Measurements from ENCODE around the gene PTGFRN.
A peak's percentile ranks its signal among the peaks of the same experiment; 100 is the strongest.

PTGFRN gene

DNA sequence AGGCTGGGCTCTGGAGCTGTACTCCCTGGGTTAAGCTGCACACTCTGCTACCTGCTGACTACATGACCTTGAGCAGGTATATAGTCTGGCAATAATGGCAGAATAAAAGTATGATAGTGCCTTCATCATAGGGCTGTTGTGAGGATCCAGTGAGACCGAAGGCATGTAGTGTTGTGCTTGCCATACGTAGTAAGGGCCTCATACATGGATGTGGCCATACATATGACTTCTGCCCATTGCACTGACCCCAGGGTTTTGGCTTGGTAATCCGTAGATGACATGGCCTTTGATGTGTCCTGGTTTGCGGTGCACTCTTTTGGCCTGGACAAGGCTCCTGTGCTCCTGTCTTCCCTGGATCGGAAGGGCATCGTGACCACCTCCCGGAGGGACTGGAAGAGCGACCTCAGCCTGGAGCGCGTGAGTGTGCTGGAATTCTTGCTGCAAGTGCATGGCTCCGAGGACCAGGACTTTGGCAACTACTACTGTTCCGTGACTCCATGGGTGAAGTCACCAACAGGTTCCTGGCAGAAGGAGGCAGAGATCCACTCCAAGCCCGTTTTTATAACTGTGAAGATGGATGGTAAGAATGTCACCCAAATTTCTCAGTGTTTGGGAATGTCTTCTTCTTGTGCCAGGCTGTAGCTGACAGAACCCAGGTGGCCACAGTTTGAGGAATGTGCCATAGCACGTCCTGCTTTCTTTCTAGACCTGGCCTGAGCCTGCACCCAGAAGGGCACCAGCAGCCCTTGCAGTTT, 74.9 kb downstream of the PTGFRN start:
- Mint-ChIP-seq H3K9me3 (no peaks in the 10 kb centered on the region), H3K27ac (no peak overlapping the region), H3K4me1 (peaks cover 52% of the 10 kb centered on the region), H3K27me3 (no peaks in the 10 kb centered on the region), H3K4me3 (no peak overlapping the region)
- ATAC-seq (no peak), DNase-seq (no peak)

DNA sequence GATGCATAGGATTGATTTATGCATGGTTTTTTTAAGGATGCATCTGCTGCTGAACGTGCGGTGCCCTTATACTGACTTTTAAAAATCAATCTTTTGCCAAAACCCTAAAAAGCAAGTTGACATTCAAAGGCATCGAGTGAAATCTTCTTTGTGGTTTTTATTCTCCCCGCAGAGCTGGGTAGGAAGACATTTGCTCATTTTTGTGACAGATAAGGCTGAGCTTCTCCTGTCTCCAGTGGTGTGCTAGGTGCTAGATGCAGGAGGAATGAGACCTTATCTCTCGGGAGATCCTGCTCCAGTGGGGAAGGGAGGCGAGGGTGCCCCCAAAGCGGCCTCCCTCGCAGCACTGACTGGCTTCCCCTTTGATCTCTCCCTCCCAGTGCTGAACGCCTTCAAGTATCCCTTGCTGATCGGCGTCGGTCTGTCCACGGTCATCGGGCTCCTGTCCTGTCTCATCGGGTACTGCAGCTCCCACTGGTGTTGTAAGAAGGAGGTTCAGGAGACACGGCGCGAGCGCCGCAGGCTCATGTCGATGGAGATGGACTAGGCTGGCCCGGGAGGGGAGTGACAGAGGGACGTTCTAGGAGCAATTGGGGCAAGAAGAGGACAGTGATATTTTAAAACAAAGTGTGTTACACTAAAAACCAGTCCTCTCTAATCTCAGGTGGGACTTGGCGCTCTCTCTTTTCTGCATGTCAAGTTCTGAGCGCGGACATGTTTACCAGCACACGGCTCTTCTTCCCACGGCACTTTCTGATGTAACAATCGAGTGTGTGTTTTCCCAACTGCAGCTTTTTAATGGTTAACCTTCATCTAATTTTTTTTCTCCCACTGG, 76.9 kb downstream of the PTGFRN start:
- Mint-ChIP-seq H3K9me3 (no peaks in the 10 kb centered on the region), H3K27ac (peak overlapping the region; percentile 97 to 99), H3K27me3 (no peaks in the 10 kb centered on the region), H3K4me1 (peaks cover 69% of the 10 kb centered on the region), H3K4me3 (peak overlapping the region; percentile 75 to 85)
- ATAC-seq (peak; percentile 56), DNase-seq (peak; percentile 45 to 47)

DNA sequence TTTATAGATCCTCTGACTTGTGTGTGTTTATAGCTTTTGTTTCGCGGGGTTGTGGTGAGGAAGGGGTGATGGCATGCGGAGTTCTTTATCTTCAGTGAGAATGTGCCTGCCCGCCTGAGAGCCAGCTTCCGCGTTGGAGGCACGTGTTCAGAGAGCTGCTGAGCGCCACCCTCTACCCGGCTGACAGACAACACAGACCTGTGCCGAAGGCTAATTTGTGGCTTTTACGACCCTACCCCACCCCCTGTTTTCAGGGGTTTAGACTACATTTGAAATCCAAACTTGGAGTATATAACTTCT, 77.5 kb downstream of the PTGFRN start:
- H3K27ac Mint-ChIP-seq = peak overlapping the region; percentile 97 to 99
- peak overlapping the region; percentile 75 to 85 for H3K4me3 Mint-ChIP-seq
- ATAC-seq (peak; percentile 92), DNase-seq (peak; percentile 59 to 71)
- H3K9me3 Mint-ChIP-seq = no peaks in the 10 kb centered on the region
- no peaks in the 10 kb centered on the region for H3K27me3 Mint-ChIP-seq
- H3K4me1 Mint-ChIP-seq = peaks cover 74% of the 10 kb centered on the region

DNA sequence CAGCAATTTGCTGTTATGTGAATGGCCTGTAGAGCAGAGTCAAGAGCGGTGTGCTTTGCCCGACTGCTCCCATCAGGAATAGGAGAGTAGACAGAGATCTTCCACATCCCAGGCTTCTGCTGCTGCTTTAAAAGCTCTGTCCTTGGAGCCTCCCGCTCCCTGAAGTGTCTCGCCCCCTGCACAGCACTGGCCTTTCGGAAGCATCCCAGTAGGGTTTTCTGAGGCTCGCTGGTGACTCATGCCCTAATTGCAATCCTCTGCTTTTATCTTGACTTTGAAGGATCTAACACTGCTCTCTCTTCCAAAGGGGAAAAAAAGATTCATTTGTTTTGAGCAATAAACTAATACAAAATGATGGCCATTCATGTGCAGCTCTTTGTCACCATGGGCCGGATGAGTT, 78.5 kb downstream of the PTGFRN start:
- peaks cover 0 to 4% of the 10 kb centered on the region in 2 donors for H3K9me3 Mint-ChIP-seq
- DNase-seq (no peak), ATAC-seq (no peak)
- H3K27ac Mint-ChIP-seq = peak overlapping the region in 1 of 2 donors; percentile 38
- H3K4me3 Mint-ChIP-seq = no peak overlapping the region
- H3K4me1 Mint-ChIP-seq = peaks cover 74% of the 10 kb centered on the region
- no peaks in the 10 kb centered on the region for H3K27me3 Mint-ChIP-seq

DNA sequence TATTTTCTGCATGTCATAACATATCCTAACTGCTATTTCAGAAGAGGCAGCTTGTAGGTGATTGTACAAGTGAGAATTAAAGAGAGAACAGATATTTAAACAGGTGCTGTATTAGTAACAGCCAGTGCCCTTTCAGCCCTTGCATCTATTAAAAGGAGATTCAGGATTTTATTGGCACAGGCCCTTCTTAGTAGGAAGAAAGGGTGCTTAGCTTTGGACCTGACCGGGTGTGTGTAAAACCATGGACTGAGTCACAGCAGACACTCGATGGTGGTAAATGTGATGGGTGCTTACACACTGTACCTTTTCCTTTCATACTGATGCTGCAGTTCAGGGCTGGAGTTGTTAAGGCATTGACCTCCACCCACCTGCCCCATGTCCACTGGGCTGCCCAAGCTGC, 79.2 kb downstream of the PTGFRN start:
- Mint-ChIP-seq H3K27me3 (no peaks in the 10 kb centered on the region), H3K4me1 (peaks cover 73% of the 10 kb centered on the region), H3K4me3 (no peak overlapping the region), H3K9me3 (peaks cover 0 to 4% of the 10 kb centered on the region in 2 donors), H3K27ac (no peak overlapping the region)
- ATAC-seq (no peak), DNase-seq (no peak)

DNA sequence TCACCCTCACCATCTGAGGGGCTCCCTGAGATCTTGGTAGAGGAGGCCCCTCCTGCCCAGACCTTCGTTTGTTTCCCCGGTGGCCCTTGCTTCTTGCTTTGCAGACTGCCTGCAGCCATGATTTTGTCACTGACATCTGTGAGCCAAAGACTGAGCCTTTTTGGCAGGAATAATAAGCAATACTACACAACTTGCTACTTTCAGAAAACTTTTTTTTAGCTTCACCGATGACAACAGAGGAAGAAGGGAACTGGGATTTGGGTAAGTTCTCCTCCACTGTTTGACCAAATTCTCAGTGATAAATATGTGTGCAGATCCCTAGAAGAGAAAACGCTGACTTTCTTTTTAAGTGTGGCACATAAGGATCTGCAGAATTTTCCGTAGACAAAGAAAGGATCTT, 80.1 kb downstream of the PTGFRN start:
- peaks cover 64% of the 10 kb centered on the region for H3K4me1 Mint-ChIP-seq
- no peak for DNase-seq
- no peak overlapping the region for H3K4me3 Mint-ChIP-seq
- no peaks in the 10 kb centered on the region for H3K27me3 Mint-ChIP-seq
- no peak for ATAC-seq
- no peak overlapping the region for H3K27ac Mint-ChIP-seq
- peaks cover 0 to 4% of the 10 kb centered on the region in 2 donors for H3K9me3 Mint-ChIP-seq

DNA sequence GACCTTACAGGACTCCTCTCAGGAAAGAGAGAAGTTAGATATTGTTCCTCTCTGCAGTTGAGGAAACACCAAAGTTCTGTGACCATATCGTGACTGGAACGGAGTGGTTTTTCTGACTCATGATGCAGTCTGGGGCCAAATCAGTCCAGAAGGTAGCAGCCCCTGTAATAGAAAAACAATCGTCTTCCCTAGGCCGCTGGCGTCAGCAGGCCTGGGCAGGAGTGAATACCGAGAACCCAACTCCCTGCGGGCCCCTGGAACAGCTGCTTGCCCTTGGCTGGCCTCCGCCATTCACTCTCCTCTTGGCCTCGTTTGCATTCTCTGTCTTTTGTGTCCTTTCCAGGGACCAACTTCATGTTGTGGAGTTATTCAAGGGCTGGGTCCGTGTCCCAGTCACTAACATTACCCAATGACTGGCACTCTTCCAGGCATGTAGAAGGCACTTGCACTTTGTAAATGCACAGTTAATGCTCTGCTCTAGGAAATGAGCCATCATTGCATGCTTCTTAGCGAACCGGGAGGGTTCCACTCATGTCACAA, 81.0 kb downstream of the PTGFRN start:
- Mint-ChIP-seq H3K27me3 (no peaks in the 10 kb centered on the region), H3K9me3 (peaks cover 0 to 4% of the 10 kb centered on the region in 2 donors), H3K4me1 (peaks cover 58% of the 10 kb centered on the region), H3K27ac (no peak overlapping the region), H3K4me3 (no peak overlapping the region)
- no peak for DNase-seq
- no peak for ATAC-seq

DNA sequence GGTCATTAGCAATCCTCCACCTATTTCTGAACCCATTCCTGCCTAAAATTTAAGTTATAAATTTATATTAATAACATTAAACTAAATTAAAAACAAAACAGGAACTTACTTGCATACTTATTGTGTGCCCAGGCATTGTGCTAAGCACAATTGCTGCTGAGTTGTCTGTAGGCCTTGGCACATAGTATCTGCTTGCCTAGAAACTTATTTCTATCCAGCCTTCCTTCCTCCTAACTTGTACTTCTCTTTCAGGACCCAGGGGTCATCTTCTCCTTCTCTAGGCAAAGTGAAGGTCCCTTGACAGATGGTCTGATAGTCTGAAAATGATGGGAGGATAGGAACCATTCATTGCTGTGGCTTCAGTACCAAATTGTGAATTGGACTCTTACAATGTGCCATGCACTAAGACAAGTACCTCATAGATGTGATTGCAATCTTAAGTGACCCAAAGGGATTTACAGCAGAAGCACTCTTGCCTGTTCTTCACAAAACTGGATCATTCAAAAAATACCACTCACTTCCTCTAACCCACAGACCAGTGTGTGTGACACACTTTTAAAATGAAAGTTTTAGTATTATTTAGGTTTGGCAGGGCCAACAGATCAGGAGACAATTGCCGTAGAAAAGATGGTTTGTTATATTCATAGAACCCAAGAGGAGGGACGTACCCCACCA, 81.6 kb downstream of the PTGFRN start:
- ATAC-seq (no peak), DNase-seq (no peak)
- H3K27me3 Mint-ChIP-seq = no peaks in the 10 kb centered on the region
- H3K9me3 Mint-ChIP-seq = peaks cover 0 to 4% of the 10 kb centered on the region in 2 donors
- peak overlapping the region in 1 of 2 donors; percentile 23 for H3K27ac Mint-ChIP-seq
- peak overlapping the region; percentile 27 to 45 for H3K4me3 Mint-ChIP-seq
- peaks cover 52% of the 10 kb centered on the region for H3K4me1 Mint-ChIP-seq

DNA sequence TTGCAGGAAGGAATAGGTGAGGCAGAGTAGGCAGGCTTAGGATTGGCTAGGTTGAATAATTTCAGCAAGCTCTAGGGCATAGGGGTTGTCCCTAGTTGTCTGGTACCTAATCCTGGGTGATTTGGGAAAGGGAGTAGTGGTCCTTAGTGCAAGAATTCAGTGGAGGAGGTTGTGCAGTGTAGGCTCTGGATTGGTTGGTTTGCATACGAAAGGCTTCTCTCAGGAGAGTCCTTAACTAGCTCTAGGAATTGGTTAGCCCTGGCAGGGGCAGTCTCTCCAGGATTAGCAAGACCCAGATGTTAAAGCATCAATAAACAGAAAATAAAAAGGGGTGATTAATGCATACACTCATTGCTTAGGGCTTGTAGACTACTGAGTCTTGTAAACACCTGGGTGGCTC, 82.2 kb downstream of the PTGFRN start:
- ATAC-seq (no peak), DNase-seq (no peak)
- H3K27ac Mint-ChIP-seq = peak overlapping the region in 1 of 2 donors; percentile 23
- H3K4me3 Mint-ChIP-seq = peak overlapping the region; percentile 27 to 45
- peaks cover 46% of the 10 kb centered on the region for H3K4me1 Mint-ChIP-seq
- peaks cover 0 to 4% of the 10 kb centered on the region in 2 donors for H3K9me3 Mint-ChIP-seq
- H3K27me3 Mint-ChIP-seq = no peaks in the 10 kb centered on the region

DNA sequence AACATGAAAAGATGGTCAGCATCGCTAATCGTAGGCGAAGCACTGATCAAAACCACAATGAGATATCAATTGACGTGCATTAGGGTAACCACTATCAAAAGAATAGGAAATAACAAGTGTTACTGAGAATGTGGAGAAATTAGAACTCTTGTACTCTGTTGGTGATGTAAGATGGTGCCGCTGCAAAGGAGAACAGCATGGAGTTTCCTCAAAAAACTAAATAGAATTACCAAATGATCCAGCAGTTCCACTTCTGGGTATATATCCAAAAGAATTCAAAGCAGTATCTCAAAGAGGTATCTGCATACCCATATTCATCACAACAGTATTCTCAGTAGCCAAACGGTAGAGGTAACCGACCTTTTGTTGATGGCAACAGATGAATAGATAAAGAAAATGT, 83.6 kb downstream of the PTGFRN start:
- H3K4me1 Mint-ChIP-seq = peaks cover 32% of the 10 kb centered on the region
- no peak overlapping the region for H3K4me3 Mint-ChIP-seq

DNA sequence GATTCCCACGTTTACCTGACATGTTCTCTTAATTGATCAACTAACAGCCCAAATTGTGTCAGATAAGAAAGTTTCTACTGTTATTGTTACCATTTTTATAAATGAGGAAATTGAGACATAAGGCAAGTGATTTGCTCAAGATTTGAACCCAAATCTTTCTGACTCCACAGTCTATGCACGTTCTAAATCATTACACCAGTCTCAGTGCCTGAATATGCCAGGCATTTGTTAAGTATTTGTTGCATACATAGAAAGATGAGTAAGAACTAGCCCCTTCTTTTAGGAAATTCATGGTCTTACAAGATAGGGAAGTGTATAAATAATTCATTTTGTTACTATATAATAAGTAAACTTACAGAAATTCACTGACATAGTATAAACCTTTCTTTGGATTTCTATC, 84.7 kb downstream of the PTGFRN start:
- H3K4me1 Mint-ChIP-seq = peaks cover 25% of the 10 kb centered on the region
- no peak overlapping the region for H3K27ac Mint-ChIP-seq
- DNase-seq = no peak
- H3K4me3 Mint-ChIP-seq = no peak overlapping the region
- ATAC-seq = no peak
- H3K27me3 Mint-ChIP-seq = no peaks in the 10 kb centered on the region
- peaks cover 0 to 4% of the 10 kb centered on the region in 2 donors for H3K9me3 Mint-ChIP-seq

More for the DNA sequence above, 83.6 kb downstream of the PTGFRN start:
- Mint-ChIP-seq H3K27ac (no peak overlapping the region), H3K27me3 (no peaks in the 10 kb centered on the region), H3K9me3 (peaks cover 0 to 4% of the 10 kb centered on the region in 2 donors)
- ATAC-seq (no peak), DNase-seq (no peak)

DNA sequence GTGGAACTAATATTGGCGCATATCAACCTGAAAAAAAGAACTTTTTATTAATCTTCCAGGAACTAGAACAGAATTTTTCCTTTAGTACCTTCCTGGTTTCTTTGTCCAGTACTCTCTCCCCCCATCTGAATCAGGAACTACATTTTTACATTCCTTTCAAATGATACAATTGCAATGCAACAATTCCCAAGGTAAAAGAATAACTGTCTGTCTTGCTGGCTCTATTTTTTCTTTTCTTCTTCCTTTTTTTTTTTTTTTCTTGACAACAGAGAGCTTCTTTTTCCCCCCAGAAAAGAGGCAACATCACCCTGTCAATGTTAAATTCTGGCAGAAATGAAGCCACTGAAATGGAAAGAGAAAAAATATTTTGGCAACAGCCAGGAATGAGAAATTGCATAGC, 87.3 kb downstream of the PTGFRN start:
- Mint-ChIP-seq H3K27ac (no peak overlapping the region), H3K4me1 (peaks cover 29% of the 10 kb centered on the region), H3K9me3 (peaks cover 2 to 5% of the 10 kb centered on the region in 2 donors), H3K27me3 (no peaks in the 10 kb centered on the region), H3K4me3 (no peak overlapping the region)
- DNase-seq (no peak), ATAC-seq (no peak)

DNA sequence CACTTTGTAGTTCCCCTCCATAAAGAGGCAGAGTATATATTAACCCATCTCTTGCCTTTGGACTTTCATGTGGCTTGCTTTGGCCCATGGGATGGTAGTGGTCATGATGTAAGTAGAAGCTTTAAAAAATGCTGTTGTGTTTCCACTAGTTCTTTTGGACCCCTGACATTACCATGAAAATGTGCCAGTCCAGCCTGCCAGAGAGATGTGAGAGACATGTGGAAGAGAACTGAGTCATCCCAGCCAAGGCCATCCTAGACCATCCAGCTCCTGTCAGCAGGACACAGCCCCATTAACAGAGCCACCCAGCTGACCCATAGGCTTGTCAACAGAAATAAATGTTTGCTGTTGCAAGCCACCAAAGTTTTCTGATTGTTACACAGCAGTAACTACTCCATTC, 87.9 kb downstream of the PTGFRN start:
- H3K4me1 Mint-ChIP-seq = peaks cover 32% of the 10 kb centered on the region
- peaks cover 7 to 9% of the 10 kb centered on the region in 2 donors for H3K9me3 Mint-ChIP-seq
- DNase-seq = no peak
- no peaks in the 10 kb centered on the region for H3K27me3 Mint-ChIP-seq
- H3K27ac Mint-ChIP-seq = no peak overlapping the region
- H3K4me3 Mint-ChIP-seq = no peak overlapping the region
- no peak for ATAC-seq

DNA sequence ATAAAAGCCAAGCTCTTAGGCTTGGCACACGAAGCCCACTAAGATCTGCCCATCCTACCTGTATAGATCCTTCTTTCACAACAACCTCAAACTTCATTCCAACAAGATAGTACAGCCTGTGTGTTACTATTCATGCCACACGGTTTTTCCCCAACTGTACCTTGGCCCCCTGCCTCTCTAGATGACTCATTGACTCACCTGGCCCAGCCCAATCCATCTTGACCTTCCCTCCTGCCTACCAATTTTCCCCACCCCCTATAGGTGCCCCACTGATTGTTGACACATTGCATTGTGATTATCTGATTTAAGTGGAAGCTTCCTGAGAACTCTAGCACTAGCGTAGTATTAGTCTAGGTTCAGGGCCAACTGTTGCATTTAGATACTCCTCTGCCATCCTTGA, 89.9 kb downstream of the PTGFRN start:
- Mint-ChIP-seq H3K9me3 (peaks cover 5 to 7% of the 10 kb centered on the region in 2 donors), H3K27me3 (no peaks in the 10 kb centered on the region), H3K4me1 (peaks cover 47% of the 10 kb centered on the region), H3K27ac (no peak overlapping the region), H3K4me3 (no peak overlapping the region)
- ATAC-seq (no peak), DNase-seq (no peak)

DNA sequence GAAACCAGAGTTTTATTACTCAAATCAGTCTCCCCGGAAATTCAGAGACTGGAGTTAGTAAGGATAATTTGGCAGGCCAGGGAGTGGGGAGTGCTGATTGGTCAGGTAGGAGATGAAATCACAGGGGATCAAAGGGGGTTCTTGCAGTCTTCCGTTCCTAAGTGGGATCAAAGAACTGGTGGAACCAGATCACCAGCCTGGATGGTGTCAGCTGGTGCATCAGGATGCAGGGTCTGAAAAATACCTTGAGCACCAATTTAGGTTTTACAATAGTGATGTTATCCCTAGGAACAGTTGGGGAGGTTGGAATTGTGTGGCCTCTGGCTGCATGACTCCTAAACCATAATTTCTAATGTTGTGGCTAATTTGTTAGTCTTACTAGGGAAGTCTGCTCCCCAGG, 90.4 kb downstream of the PTGFRN start:
- no peak for ATAC-seq
- no peaks in the 10 kb centered on the region for H3K27me3 Mint-ChIP-seq
- H3K4me3 Mint-ChIP-seq = no peak overlapping the region
- no peak for DNase-seq
- H3K9me3 Mint-ChIP-seq = peaks cover 5 to 7% of the 10 kb centered on the region in 2 donors
- H3K27ac Mint-ChIP-seq = peak overlapping the region in 1 of 2 donors; percentile 49
- peaks cover 52% of the 10 kb centered on the region for H3K4me1 Mint-ChIP-seq
